ENCODE measurements around the gene PCMTD2.
"Not testable (repeated sequence)": the region's sequence is repeated elsewhere in the genome, so short reads cannot be mapped to it uniquely, and the experiment has no call there.

The PCMTD2 gene

GRCh38 chr20:64287264-64287590 is 31.7 kb downstream of the PCMTD2 start:
- DNase-seq (ENCODE audit: low read depth), result not testable (repeated sequence)

- not testable (repeated sequence) for DNase-seq (ENCODE audit: low read depth)
These were observed 36.6 kb downstream of the PCMTD2 start for GRCh38 chr20:64292167-64292566.

GRCh38 chr20:64303086-64303485 is 47.5 kb downstream of the PCMTD2 start:
- DNase-seq (ENCODE audit: low read depth), result not testable (repeated sequence)

- DNase-seq (ENCODE audit: low read depth), result not testable (repeated sequence)
These were observed 58.2 kb downstream of the PCMTD2 start for GRCh38 chr20:64313761-64314160.

- DNase-seq (ENCODE audit: low read depth), result not testable (repeated sequence)
These were observed 59.8 kb downstream of the PCMTD2 start for GRCh38 chr20:64315381-64315780.

GRCh38 chr20:64315884-64316283 is 60.3 kb downstream of the PCMTD2 start:
- not testable (repeated sequence) for DNase-seq (ENCODE audit: low read depth)

GRCh38 chr20:64316415-64317083 is 61.0 kb downstream of the PCMTD2 start:
- peak; percentile 70 for DNase-seq (ENCODE audit: low read depth)

GRCh38 chr20:64317331-64317730 is 61.8 kb downstream of the PCMTD2 start:
- DNase-seq (ENCODE audit: low read depth), result not testable (repeated sequence)

- DNase-seq (ENCODE audit: low read depth), result not testable (repeated sequence)
These were observed 62.5 kb downstream of the PCMTD2 start for GRCh38 chr20:64318056-64318455.

- DNase-seq (ENCODE audit: low read depth), result not testable (repeated sequence)
These were observed 66.7 kb downstream of the PCMTD2 start for GRCh38 chr20:64322031-64322789.

Data from stimulated activated CD4-positive, alpha-beta T cell treated with anti-CD3 and anti-CD28 coated beads, Interleukin-2, amount 100 ng/mL, for 4 hours (primary cell).